ENCODE data around the gene BEGAIN. TPM values are rescaled to one million over a fixed set of nuclear protein-coding genes. Genes with fewer than 3 reads are reported as not detected.

The BEGAIN gene
- polyA plus RNA-seq, 2 of the 4 experiments (the other 2 are of a cell fraction): 1.4 to 3.7 TPM

DNA sequence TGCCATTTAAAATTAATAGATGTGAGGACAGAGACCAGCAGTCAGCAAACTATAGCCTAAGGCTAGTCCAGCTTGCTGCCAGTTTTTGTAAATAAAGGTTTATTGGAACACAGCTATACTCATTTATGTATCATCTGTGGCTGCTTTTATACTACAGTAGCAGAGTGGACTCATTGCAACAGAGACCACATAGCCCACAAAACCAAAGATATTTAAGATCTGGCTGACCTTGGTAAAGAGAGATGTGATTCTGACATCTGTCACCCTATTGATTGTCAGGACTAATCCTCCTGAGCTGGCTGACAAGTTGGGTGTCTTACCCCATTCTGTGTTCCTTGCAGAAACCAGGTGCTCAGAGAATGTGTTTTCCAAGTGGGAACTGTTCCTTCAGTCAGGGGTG lies 99.9 kb downstream of the BEGAIN start:
- no peak for FAIRE-seq
- no peak for ATAC-seq

More for the DNA sequence above, 99.9 kb downstream of the BEGAIN start:
- H3K9me3 ChIP-seq: no peaks in the 10 kb centered on the region
- TF ChIP-seq BHLHE40 (IDR thresholded peaks at IDR 0.05; ENCODE audit: low read depth, low read length) (no peak), CHD2 (IDR thresholded peaks at IDR 0.05; ENCODE audit: low read length, partially characterized antibody) (no peak)
- TF ChIP-seq, protein P1, sequence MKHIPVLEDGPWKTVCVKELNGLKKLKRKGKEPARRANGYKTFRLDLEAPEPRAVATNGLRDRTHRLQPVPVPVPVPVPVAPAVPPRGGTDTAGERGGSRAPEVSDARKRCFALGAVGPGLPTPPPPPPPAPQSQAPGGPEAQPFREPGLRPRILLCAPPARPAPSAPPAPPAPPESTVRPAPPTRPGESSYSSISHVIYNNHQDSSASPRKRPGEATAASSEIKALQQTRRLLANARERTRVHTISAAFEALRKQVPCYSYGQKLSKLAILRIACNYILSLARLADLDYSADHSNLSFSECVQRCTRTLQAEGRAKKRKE (CRISPR knock-in tag; IDR thresholded peaks at IDR 0.05; ENCODE audit: low read depth): no peak
- no peak overlapping the region for H3K4me3 ChIP-seq
- H3K4me1 ChIP-seq: no peaks in the 10 kb centered on the region
- ChIA-PET CTCF (interaction anchor here (1.5 to 3.4 kb wide), 4 partner anchors 11 to 159 kb away, joined by 3 to 12 read pairs (median 8); no protein-coding TSS in a partner anchor), POLR2A (no interaction called here)
- no peak overlapping the region for H3K27ac ChIP-seq
- no peak overlapping the region for H3K4me2 ChIP-seq
- no peak for DNase-seq (ENCODE audit: low read depth in 1 of 2, low spot score in 1 of 2)

Small RNA genes within 50 kb of the gene (small RNA-seq; reads per million reads assigned to genes)
- 0 reads per million in 6 experiments for gene RN7SKP92

Other genes with a start within 250 kb of the BEGAIN start
- 7.8 and 8.9 TPM in 2 replicates for gene WDR25, start 210.9 kb downstream of the BEGAIN start, polyA plus RNA-seq (2011; rRNA removed)
- gene WDR25, start 210.9 kb downstream of the BEGAIN start, polyA plus RNA-seq (2017; fragmentation: RNase III; extraction: RNeasy Plus Mini Kit Qiagen cat#74134 plus additional on column Dnase treatment): 6.2 to 7.0 TPM (median 6.8 TPM) in 3 replicates
- gene DLK1, start 139.5 kb upstream of the BEGAIN start, polyA plus RNA-seq (2011; rRNA removed): 0.13 TPM in 1 of 2 replicates, not detected in the other
- gene DLK1, start 139.5 kb upstream of the BEGAIN start, polyA plus RNA-seq (2017; fragmentation: RNase III; extraction: RNeasy Plus Mini Kit Qiagen cat#74134 plus additional on column Dnase treatment): 0.06 to 0.08 TPM in 2 of 3 replicates, not detected in the other
- 27.0 and 38.0 TPM in 2 replicates for gene MEG3, start 238.7 kb upstream of the BEGAIN start, polyA plus RNA-seq (2011; rRNA removed)
- 56.7 to 66.4 TPM (median 57.8 TPM) in 3 replicates for gene MEG3, start 238.7 kb upstream of the BEGAIN start, polyA plus RNA-seq (2017; fragmentation: RNase III; extraction: RNeasy Plus Mini Kit Qiagen cat#74134 plus additional on column Dnase treatment)

Data from A549 (cell line).